Endothelial cell of umbilical vein (primary cell): ENCODE measurements around the gene LILRB3.
"Not testable (repeated sequence)": the region's sequence is repeated elsewhere in the genome, so short reads cannot be mapped to it uniquely, and the experiment has no call there.

ENCODE experiments used
- EZH2 ChIP-seq: IDR thresholded peaks from 2 replicates; pipeline ENCODE4 v1.6.1; 2012; ENCODE audit warnings: borderline replicate concordance, low read depth, mild to moderate bottlenecking, moderate library complexity, low read length, inconsistent platforms; ENCODE audit not compliant: severe bottlenecking
- FOS ChIP-seq: IDR thresholded peaks from 2 replicates; pipeline ENCODE4 v1.6.1; 2011; ENCODE audit warnings: mild to moderate bottlenecking, low read length, moderate library complexity, borderline replicate concordance; ENCODE audit not compliant: insufficient read depth

DNA sequence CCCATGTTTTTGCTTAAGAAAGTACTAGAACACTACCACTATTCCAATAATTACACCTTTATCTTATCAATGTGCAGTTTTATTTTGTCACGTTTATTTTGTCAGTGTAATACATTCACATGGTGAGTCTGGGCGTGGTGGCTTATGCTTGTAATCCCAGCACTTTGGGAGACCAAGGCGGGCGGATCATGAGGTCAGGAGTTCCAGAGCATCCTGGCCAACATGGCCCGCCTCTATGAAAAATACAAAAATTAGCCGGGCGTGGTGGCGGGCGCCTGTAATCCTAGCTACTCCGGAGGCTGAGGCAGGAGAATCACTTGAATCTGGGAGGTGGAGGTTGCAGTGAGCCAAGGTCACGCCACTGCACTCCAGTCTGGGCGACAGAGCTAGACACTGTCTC, 28.3 kb downstream of the LILRB3 start:
- TF ChIP-seq EZH2, FOS: not testable (repeated sequence)
